ENCODE results near the gene RTP2.

GRCh38 chr3:187696021-187696420 lies 6.3 kb downstream of the RTP2 start:
- TF ChIP-seq CTCF (IDR thresholded peaks at IDR 0.05; ENCODE audit: insufficient read depth, low read depth, low read length) (no peak), EZH2 (IDR thresholded peaks at IDR 0.05; ENCODE audit: insufficient read depth, low read length) (no peak)
